B cell (primary cell): ENCODE results near the gene C3orf18. TPM values are rescaled to one million over a fixed set of nuclear protein-coding genes. Genes with fewer than 3 reads are reported as not detected.

ENCODE experiments used
- ATAC-seq: fragments of 200-7000 bp; cut with Tn5 transposase; one replicate; pipeline ENCODE4 v1.10.0; 2021; ENCODE audit warnings: low read depth, mild to moderate bottlenecking, moderate number of reproducible peaks, moderate library complexity
- CTCF ChIA-PET: fragments of 350-600 bp; sonication (Branson Sonifier 250); formaldehyde crosslinking; loops from one replicate; lab custom pipeline; 2021; ENCODE audit warnings: antibody characterized with exemption, inconsistent platforms; lab: Charles Lee
- POLR2A ChIA-PET: fragments of 350-600 bp; sonication (Branson Sonifier 250); formaldehyde crosslinking; loops from one replicate; lab custom pipeline; 2021; ENCODE audit warnings: antibody characterized with exemption; lab: Charles Lee
- DNase-seq: peaks from one replicate; pipeline ENCODE4 v3.0.0; 2013
- H2AFZ ChIP-seq: 2 replicates; pipeline ENCODE4 v1.6.1; 2012; ENCODE audit warnings: mild to moderate bottlenecking, low read depth, low read length; ENCODE audit not compliant: insufficient read depth, poor library complexity, severe bottlenecking
- H3K27ac ChIP-seq, 2 donors: 1 replicate in 1 of 2; 2 replicates in 1 of 2; pipeline ENCODE4 v1.5.1; 2012 to 2013; ENCODE audit warnings: low read length in 2 of 2, mild to moderate bottlenecking in 2 of 2, moderate library complexity in 1 of 2
- H3K27me3 ChIP-seq, 4 experiments: fragments of 200-600 bp in 1 of 4; sonication (generic) in 1 of 4; replicated peaks in 1 of 4; 1 replicate in 2 of 4; 2 replicates in 2 of 4; pipeline versions ENCODE4 v1.6.1 to v1.7.0; 2013 to 2016; ENCODE audit warnings: low read length in 3 of 4, mild to moderate bottlenecking in 2 of 4, mixed read lengths in 1 of 4, moderate library complexity in 1 of 4; ENCODE audit not compliant: insufficient read depth in 4 of 4, control insufficient read depth in 3 of 4; ENCODE audit errors: control extremely low read depth in 1 of 4
- H3K36me3 ChIP-seq, 2 experiments: replicated peaks in 1 of 2; 1 replicate in 1 of 2; 2 replicates in 1 of 2; pipeline versions ENCODE4 v1.6.1 to v1.7.1; 2013; ENCODE audit warnings: low read length in 1 of 2; ENCODE audit not compliant: insufficient read depth in 2 of 2, control insufficient read depth in 1 of 2; ENCODE audit errors: control extremely low read depth in 1 of 2, extremely low read depth in 1 of 2
- H3K4me1 ChIP-seq, 2 donors: fragments of 200-600 bp in 1 of 2; sonication (generic) in 1 of 2; 1 replicate in 1 of 2; 2 replicates in 1 of 2; pipeline versions ENCODE4 v1.5.1 to v1.6.1; 2013 to 2017; ENCODE audit warnings: low read length in 2 of 2; ENCODE audit not compliant: control insufficient read depth in 2 of 2, insufficient read depth in 2 of 2
- H3K4me2 ChIP-seq: replicated peaks from 2 replicates; pipeline ENCODE3; 2012; ENCODE audit warnings: mild to moderate bottlenecking, low read depth, low read length; ENCODE audit not compliant: poor library complexity, severe bottlenecking
- H3K4me3 ChIP-seq, 5 experiments: fragments of 200-600 bp in 1 of 5; sonication (generic) in 1 of 5; 1 replicate in 3 of 5; 2 replicates in 2 of 5; pipeline versions ENCODE4 v1.5.1 to v1.7.0; 2011 to 2016; ENCODE audit warnings: low read length in 4 of 5, mild to moderate bottlenecking in 4 of 5, low read depth in 2 of 5, control low read depth in 1 of 5, moderate library complexity in 1 of 5; ENCODE audit not compliant: insufficient read depth in 1 of 5; ENCODE audit errors: control extremely low read depth in 1 of 5, extremely low read depth in 1 of 5
- H3K79me2 ChIP-seq: fragments of 200-600 bp; sonication (generic); one replicate; pipeline ENCODE4 v1.6.0; 2016; ENCODE audit warnings: low read length; ENCODE audit not compliant: control insufficient read depth, insufficient read depth
- H3K9ac ChIP-seq: fragments of 200-600 bp; sonication (generic); 2 replicates; pipeline ENCODE4 v1.6.1; 2017; ENCODE audit warnings: mild to moderate bottlenecking, low read length, moderate library complexity
- H3K9me3 ChIP-seq, 3 donors: one replicate each; pipeline versions ENCODE4 v1.6.1 to v1.7.1; 2013; ENCODE audit warnings: low read length in 2 of 3; ENCODE audit not compliant: control insufficient read depth in 2 of 3, insufficient read depth in 1 of 3; ENCODE audit errors: control extremely low read depth in 1 of 3
- H4K20me1 ChIP-seq: 2 replicates; pipeline ENCODE4 v1.6.0; 2012; ENCODE audit warnings: mild to moderate bottlenecking, low read length; ENCODE audit not compliant: insufficient read depth, control insufficient read depth, poor library complexity, severe bottlenecking
- H3K27ac Mint-ChIP-seq: one replicate; pipeline ENCODE4 v1.8.0; 2021; ENCODE audit warnings: mixed read lengths
- H3K27me3 Mint-ChIP-seq: one replicate; pipeline ENCODE4 v1.8.0; 2021; ENCODE audit warnings: mixed read lengths
- H3K4me1 Mint-ChIP-seq: one replicate; pipeline ENCODE4 v1.8.0; 2021; ENCODE audit warnings: mixed read lengths
- H3K4me3 Mint-ChIP-seq: one replicate; pipeline ENCODE4 v1.8.0; 2021; ENCODE audit warnings: mixed read lengths
- H3K9me3 Mint-ChIP-seq: one replicate; pipeline ENCODE4 v1.8.0; 2022; ENCODE audit warnings: mixed read lengths; ENCODE audit not compliant: insufficient read depth
- EZH2 ChIP-seq: IDR thresholded peaks from 2 replicates; pipeline ENCODE4 v1.6.1; 2012; ENCODE audit warnings: borderline replicate concordance, low read depth, mild to moderate bottlenecking, moderate library complexity, low read length; ENCODE audit not compliant: insufficient read depth, poor library complexity, severe bottlenecking
- WGBS: methylation state at CpG from one replicate; pipeline ENCODE4 v1.1.5; 2013; ENCODE audit warnings: missing lambda C conversion rate; ENCODE audit not compliant: insufficient coverage; 5-methylcytosine and 5-hydroxymethylcytosine counted together
- intact Hi-C: fragments of 100-400 bp; cut with micrococcal nuclease; formaldehyde crosslinking; loops from one replicate; pipeline ENCODE4 v1.10.0; 2022
- polyA plus RNA-seq: library from polyadenylated mRNA; depleted of rRNA; stranded (reverse); fragments of >200 nt; gene quantifications from 2 replicates; pipeline ENCODE4 v1.2.3, GENCODE V29; 2012
- total RNA-seq, 2 donors: library from RNA; stranded (reverse); fragments of 120-200 nt in 1 of 2; gene quantifications; 1 replicate in 1 of 2; 2 replicates in 1 of 2; pipeline versions ENCODE4 v1.2.3 to v1.2.4, GENCODE V29; 2013 to 2022
- TF ChIP-seq, protein P1 (sequence below): fragments of 200-600 bp; IDR thresholded peaks from one replicate; pipeline ENCODE4 v1.8.0; 2022; ENCODE audit warnings: antibody characterized with exemption, mild to moderate bottlenecking

Gene C3orf18
- total and polyA plus RNA-seq, 2 donors (not counting 1 experiment from before 2014, with no cell fraction given) = 14.3 to 15.4 TPM

DNA sequence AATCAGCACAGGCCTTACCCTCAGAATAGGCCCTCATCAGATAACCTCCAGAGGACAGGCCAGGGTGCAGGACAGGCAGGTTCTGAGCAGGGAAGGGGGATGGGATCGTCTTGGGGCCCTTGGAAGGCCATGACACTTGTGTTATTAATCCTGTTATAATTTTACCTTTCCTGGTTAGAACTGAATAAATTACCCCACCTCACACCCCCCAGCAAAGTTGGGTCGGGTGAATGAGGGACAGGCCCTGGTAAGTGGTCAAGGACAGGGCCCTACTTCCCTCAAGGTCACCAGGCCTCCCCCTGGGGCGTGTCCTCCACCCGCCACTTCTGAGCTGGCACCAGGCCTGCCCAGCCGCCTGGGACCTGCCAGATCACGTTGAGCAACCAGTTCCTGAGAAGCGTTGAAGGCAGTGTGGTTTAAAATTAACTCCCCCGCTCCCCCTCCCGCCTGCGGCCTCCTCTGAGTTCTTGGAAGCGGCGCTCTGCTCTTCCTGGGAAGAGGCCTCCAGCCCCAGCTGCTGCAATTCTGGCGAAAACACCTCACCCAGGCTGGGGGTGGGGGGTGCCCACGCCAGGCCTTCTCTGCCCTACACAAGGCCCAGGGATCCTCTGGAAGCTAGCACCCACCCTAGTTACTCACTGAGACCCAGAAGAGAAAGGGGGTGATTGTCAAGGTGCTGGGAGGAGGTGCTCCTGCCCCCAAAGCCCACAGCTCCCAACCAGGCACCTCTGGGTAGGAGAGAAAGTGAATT is 33.5 kb upstream of the C3orf18 start:
- H4K20me1 ChIP-seq = no peaks in the 10 kb centered on the region
- H3K4me3 Mint-ChIP-seq = peak overlapping the region; percentile 32
- ATAC-seq (peak; percentile 59), DNase-seq (peak; percentile 50)
- CTCF ChIA-PET = interaction anchor here (1.1 to 2.0 kb wide), 3 partner anchors 9 to 11 kb away, joined by 4 to 6 read pairs (median 5); partner anchors contain the start of gene CISH
- peak overlapping the region; percentile 34 for H3K9ac ChIP-seq
- peak overlapping the region; percentile 74 for H3K27ac Mint-ChIP-seq
- H3K4me2 ChIP-seq = peak overlapping the region; percentile 56
- no peaks in the 10 kb centered on the region for H3K27me3 ChIP-seq
- no peaks in the 10 kb centered on the region for H3K9me3 Mint-ChIP-seq
- peaks cover 37 to 46% of the 10 kb centered on the region in 2 donors for H3K4me1 ChIP-seq
- peak overlapping the region; percentile 82 for H2AFZ ChIP-seq
- no peak overlapping the region for H3K4me3 ChIP-seq
- H3K36me3 ChIP-seq = no peaks in the 10 kb centered on the region
- H3K4me1 Mint-ChIP-seq = peaks cover 40% of the 10 kb centered on the region
- no peak for TF ChIP-seq EZH2
- TF ChIP-seq, protein P1, sequence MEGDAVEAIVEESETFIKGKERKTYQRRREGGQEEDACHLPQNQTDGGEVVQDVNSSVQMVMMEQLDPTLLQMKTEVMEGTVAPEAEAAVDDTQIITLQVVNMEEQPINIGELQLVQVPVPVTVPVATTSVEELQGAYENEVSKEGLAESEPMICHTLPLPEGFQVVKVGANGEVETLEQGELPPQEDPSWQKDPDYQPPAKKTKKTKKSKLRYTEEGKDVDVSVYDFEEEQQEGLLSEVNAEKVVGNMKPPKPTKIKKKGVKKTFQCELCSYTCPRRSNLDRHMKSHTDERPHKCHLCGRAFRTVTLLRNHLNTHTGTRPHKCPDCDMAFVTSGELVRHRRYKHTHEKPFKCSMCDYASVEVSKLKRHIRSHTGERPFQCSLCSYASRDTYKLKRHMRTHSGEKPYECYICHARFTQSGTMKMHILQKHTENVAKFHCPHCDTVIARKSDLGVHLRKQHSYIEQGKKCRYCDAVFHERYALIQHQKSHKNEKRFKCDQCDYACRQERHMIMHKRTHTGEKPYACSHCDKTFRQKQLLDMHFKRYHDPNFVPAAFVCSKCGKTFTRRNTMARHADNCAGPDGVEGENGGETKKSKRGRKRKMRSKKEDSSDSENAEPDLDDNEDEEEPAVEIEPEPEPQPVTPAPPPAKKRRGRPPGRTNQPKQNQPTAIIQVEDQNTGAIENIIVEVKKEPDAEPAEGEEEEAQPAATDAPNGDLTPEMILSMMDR = no peak
- no peaks in the 10 kb centered on the region for H3K9me3 ChIP-seq
- POLR2A ChIA-PET = interaction anchor here (1.0 to 2.3 kb wide), 2 partner anchors 10 to 11 kb away, joined by 3 to 8 read pairs; partner anchors contain the start of gene CISH
- peak overlapping the region in 1 of 2 donors; percentile 44 for H3K27ac ChIP-seq
- no peaks in the 10 kb centered on the region for H3K27me3 Mint-ChIP-seq
- whole genome bisulfite sequencing = 0% methylated on average over 8 of the region's 14 CpGs
- H3K79me2 ChIP-seq = no peaks in the 10 kb centered on the region
- intact Hi-C loops = loop anchor here (1.0 kb wide), 1 partner anchor 11 kb away; no protein-coding TSS in a partner anchor
